OCI-LY1 (cell line): ENCODE measurements around the gene ICAM2.
A peak's percentile ranks its signal among the peaks of the same experiment; 100 is the strongest.

Source experiments
- H2AFZ ChIP-seq: fragments of 200-600 bp; sonication (generic), shearing (Covaris generic); 2 replicates; pipeline ENCODE4 v1.6.0; 2014; ENCODE audit warnings: antibody characterized with exemption, mild to moderate bottlenecking, low read length
- H3F3A ChIP-seq: fragments of 200-600 bp; sonication (generic), shearing (Covaris generic); 2 replicates; pipeline ENCODE4 v1.6.0; 2014; ENCODE audit warnings: mild to moderate bottlenecking, antibody characterized with exemption, low read length, moderate library complexity; ENCODE audit not compliant: insufficient read depth
- H3K27ac ChIP-seq: fragments of 200-600 bp; sonication (generic); 2 replicates; pipeline ENCODE4 v1.5.1; 2014; ENCODE audit warnings: low read length, mixed run types, mild to moderate bottlenecking, low read depth; ENCODE audit not compliant: poor library complexity, severe bottlenecking
- H3K27me3 ChIP-seq: fragments of 200-600 bp; sonication (generic); 2 replicates; pipeline ENCODE4 v1.6.0; 2014; ENCODE audit warnings: antibody characterized with exemption, mild to moderate bottlenecking, low read length, moderate library complexity; ENCODE audit not compliant: insufficient read depth
- H3K36me3 ChIP-seq: fragments of 200-600 bp; sonication (generic); 2 replicates; pipeline ENCODE4 v1.6.1; 2014; ENCODE audit warnings: mild to moderate bottlenecking, antibody characterized with exemption, low read length, moderate library complexity, mixed read lengths; ENCODE audit not compliant: insufficient read depth
- H3K4me1 ChIP-seq: fragments of 200-600 bp; sonication (generic); 2 replicates; pipeline ENCODE4 v1.5.1; 2014; ENCODE audit warnings: mild to moderate bottlenecking, low read length, moderate library complexity; ENCODE audit not compliant: insufficient read depth, severe bottlenecking
- H3K4me2 ChIP-seq: fragments of 200-600 bp; sonication (generic), shearing (Covaris generic); 2 replicates; pipeline ENCODE4 v1.6.1; 2014; ENCODE audit warnings: low read length
- H3K4me3 ChIP-seq: fragments of 200-600 bp; sonication (generic); 2 replicates; pipeline ENCODE4 v1.5.1; 2014; ENCODE audit warnings: low read length, low read depth, mild to moderate bottlenecking, mixed read lengths; ENCODE audit not compliant: poor library complexity, severe bottlenecking
- H3K79me2 ChIP-seq: fragments of 200-600 bp; shearing (Covaris generic); 2 replicates; pipeline ENCODE4 v1.6.1; 2016; ENCODE audit warnings: mixed run types, low read length, mixed read lengths; ENCODE audit not compliant: insufficient read depth
- H3K9ac ChIP-seq: fragments of 200-600 bp; sonication (generic), shearing (Covaris generic); 2 replicates; pipeline ENCODE4 v1.6.1; 2014; ENCODE audit warnings: mild to moderate bottlenecking, low read length, mixed read lengths
- H3K9me2 ChIP-seq: fragments of 200-600 bp; sonication (generic), shearing (Covaris generic); 2 replicates; pipeline ENCODE4 v1.6.1; 2014; ENCODE audit warnings: low read depth, mild to moderate bottlenecking, low read length, mixed read lengths
- H3K9me3 ChIP-seq: fragments of 200-600 bp; shearing (Covaris generic); 2 replicates; pipeline ENCODE4 v1.6.1; 2014; ENCODE audit warnings: low read length, mixed read lengths
- H4K20me1 ChIP-seq: fragments of 200-600 bp; sonication (generic), shearing (Covaris generic); 2 replicates; pipeline ENCODE4 v1.6.0; 2016; ENCODE audit warnings: mild to moderate bottlenecking, low read length; ENCODE audit not compliant: insufficient read depth
- CTCF ChIP-seq: fragments of 200-600 bp; sonication (generic), shearing (Covaris generic); IDR thresholded peaks from 2 replicates; pipeline ENCODE4 v1.5.1; 2017; ENCODE audit warnings: mild to moderate bottlenecking, antibody characterized with exemption, low read length, moderate library complexity, mixed read lengths
- EZH2 ChIP-seq: fragments of 200-600 bp; sonication (generic), shearing (Covaris generic); IDR thresholded peaks from 2 replicates; pipeline ENCODE4 v1.8.0; 2017; ENCODE audit warnings: borderline replicate concordance, mixed run types, mild to moderate bottlenecking, antibody characterized with exemption, low read length, moderate library complexity, mixed read lengths

The ICAM2 gene

GRCh38 chr17:63985387-63986140 lies 34.9 kb downstream of the ICAM2 start:
- no peak overlapping the region for H3K4me2 ChIP-seq
- no peaks in the 10 kb centered on the region for H3K9me2 ChIP-seq
- no peaks in the 10 kb centered on the region for H4K20me1 ChIP-seq
- no peak overlapping the region for H3K9ac ChIP-seq
- peaks cover 14% of the 10 kb centered on the region for H3K9me3 ChIP-seq
- no peak overlapping the region for H2AFZ ChIP-seq
- H3K36me3 ChIP-seq, result no peaks in the 10 kb centered on the region
- H3F3A ChIP-seq, result no peaks in the 10 kb centered on the region
- peaks cover 5% of the 10 kb centered on the region for H3K4me1 ChIP-seq
- no peaks in the 10 kb centered on the region; the same call in 1 of the 2 replicates for H3K27me3 ChIP-seq
- H3K79me2 ChIP-seq, result no peaks in the 10 kb centered on the region
- TF ChIP-seq CTCF (peak; percentile 53), EZH2 (no peak)
- H3K4me3 ChIP-seq, result no peak overlapping the region
- H3K27ac ChIP-seq, result no peak overlapping the region

GRCh38 chr17:63984651-63985386 lies 35.6 kb downstream of the ICAM2 start:
- H3K27ac ChIP-seq, result no peak overlapping the region

GRCh38 chr17:63984236-63984635 lies 36.2 kb downstream of the ICAM2 start:
- Histone ChIP-seq H3K9me3 (peaks cover 14% of the 10 kb centered on the region), H3K9me2 (no peaks in the 10 kb centered on the region), H3K4me1 (no peaks in the 10 kb centered on the region), H4K20me1 (no peaks in the 10 kb centered on the region), H3K27me3 (peaks cover 4% of the 10 kb centered on the region; the same call in 1 of the 2 replicates), H2AFZ (no peak overlapping the region), H3K27ac (no peak overlapping the region), H3K36me3 (no peaks in the 10 kb centered on the region), H3K79me2 (no peaks in the 10 kb centered on the region), H3K4me2 (no peak overlapping the region), H3K9ac (no peak overlapping the region), H3F3A (no peaks in the 10 kb centered on the region), H3K4me3 (no peak overlapping the region)
- TF ChIP-seq CTCF (no peak), EZH2 (no peak)

More at GRCh38 chr17:63984651-63985386, 35.6 kb downstream of the ICAM2 start:
- Histone ChIP-seq H2AFZ (no peak overlapping the region), H3K36me3 (no peaks in the 10 kb centered on the region), H3F3A (no peaks in the 10 kb centered on the region), H3K4me1 (no peaks in the 10 kb centered on the region), H3K79me2 (no peaks in the 10 kb centered on the region), H4K20me1 (no peaks in the 10 kb centered on the region), H3K4me3 (no peak overlapping the region), H3K9ac (no peak overlapping the region), H3K27me3 (peaks cover 4% of the 10 kb centered on the region; the same call in 1 of the 2 replicates), H3K9me2 (no peaks in the 10 kb centered on the region), H3K9me3 (peaks cover 14% of the 10 kb centered on the region), H3K4me2 (no peak overlapping the region)
- TF ChIP-seq CTCF, result no peak
